ENCODE results near the gene RIBC1. TPM values are rescaled to one million over a fixed set of nuclear protein-coding genes. Genes with fewer than 3 reads are reported as not detected.
A peak's percentile ranks its signal among the peaks of the same experiment; 100 is the strongest.

RIBC1 gene
- total RNA-seq, 1 experiment from 2014 or later = 1.2 TPM

DNA sequence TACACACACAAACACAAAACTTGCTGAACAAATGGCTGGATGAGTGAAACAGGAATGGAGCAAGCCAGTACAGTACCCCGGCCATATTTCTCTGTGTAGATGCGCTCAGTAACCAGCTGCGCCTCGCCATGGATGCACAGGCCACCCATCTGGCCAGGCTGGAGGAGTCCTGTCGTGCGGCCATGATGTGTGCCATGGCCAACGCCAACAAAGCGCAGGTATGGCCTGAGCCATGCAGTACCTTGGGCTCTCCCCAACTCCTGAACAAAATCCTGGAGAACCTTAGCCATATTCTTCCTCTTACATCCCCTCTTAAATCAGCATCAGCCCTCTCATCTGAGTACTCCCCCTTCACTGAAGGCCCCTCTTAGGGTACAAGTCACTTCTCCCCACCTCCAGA is 7.1 kb downstream of the RIBC1 start:
- H3K9me3 Mint-ChIP-seq (ENCODE audit: low read depth, unreplicated experiment) = no peaks in the 10 kb centered on the region
- CTCF ChIA-PET = no interaction called here

DNA sequence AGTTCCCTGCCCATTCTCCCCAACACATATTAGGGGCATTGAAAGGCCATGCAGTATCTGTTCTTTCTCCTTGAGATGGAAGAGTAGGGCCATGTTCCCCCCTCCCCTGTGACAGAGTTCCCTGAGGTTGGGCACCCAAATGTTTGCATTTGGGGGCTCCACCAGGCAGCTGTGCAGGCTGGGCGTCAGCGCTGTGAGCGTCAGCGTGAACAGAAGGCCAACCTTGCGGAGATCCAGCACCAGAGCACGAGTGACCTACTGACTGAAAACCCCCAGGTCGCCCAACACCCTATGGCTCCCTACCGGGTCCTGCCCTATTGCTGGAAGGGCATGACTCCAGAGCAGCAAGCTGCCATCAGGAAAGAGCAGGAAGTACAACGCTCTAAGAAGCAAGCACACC is 7.6 kb downstream of the RIBC1 start:
- H3K27me3 Mint-ChIP-seq (ENCODE audit: unreplicated experiment) = no peaks in the 10 kb centered on the region
- CTCF ChIA-PET = no interaction called here
- no peak overlapping the region for H3K4me3 Mint-ChIP-seq (ENCODE audit: low read depth, unreplicated experiment)
- H3K27ac Mint-ChIP-seq (ENCODE audit: unreplicated experiment) = no peak overlapping the region
- H3K9me3 Mint-ChIP-seq (ENCODE audit: low read depth, unreplicated experiment) = no peaks in the 10 kb centered on the region
- intact Hi-C loops (cut with micrococcal nuclease; ENCODE audit: unreplicated experiment) = no loop called here
- peaks cover 9% of the 10 kb centered on the region for H3K4me1 Mint-ChIP-seq (ENCODE audit: low read depth, unreplicated experiment)
- TF ChIP-seq, protein P1, sequence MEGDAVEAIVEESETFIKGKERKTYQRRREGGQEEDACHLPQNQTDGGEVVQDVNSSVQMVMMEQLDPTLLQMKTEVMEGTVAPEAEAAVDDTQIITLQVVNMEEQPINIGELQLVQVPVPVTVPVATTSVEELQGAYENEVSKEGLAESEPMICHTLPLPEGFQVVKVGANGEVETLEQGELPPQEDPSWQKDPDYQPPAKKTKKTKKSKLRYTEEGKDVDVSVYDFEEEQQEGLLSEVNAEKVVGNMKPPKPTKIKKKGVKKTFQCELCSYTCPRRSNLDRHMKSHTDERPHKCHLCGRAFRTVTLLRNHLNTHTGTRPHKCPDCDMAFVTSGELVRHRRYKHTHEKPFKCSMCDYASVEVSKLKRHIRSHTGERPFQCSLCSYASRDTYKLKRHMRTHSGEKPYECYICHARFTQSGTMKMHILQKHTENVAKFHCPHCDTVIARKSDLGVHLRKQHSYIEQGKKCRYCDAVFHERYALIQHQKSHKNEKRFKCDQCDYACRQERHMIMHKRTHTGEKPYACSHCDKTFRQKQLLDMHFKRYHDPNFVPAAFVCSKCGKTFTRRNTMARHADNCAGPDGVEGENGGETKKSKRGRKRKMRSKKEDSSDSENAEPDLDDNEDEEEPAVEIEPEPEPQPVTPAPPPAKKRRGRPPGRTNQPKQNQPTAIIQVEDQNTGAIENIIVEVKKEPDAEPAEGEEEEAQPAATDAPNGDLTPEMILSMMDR (IDR thresholded peaks at IDR 0.05; ENCODE audit: unreplicated experiment) = no peak
- H3K36me3 Mint-ChIP-seq (ENCODE audit: insufficient read depth, unreplicated experiment) = peaks cover 21% of the 10 kb centered on the region
- no TSS peak for BruUV-seq (replicated peaks)
- DNase-seq = no peak

More for the DNA sequence above, 7.1 kb downstream of the RIBC1 start:
- no peak overlapping the region for H3K27ac Mint-ChIP-seq (ENCODE audit: unreplicated experiment)
- H3K36me3 Mint-ChIP-seq (ENCODE audit: insufficient read depth, unreplicated experiment) = peaks cover 19% of the 10 kb centered on the region
- intact Hi-C loops (cut with micrococcal nuclease; ENCODE audit: unreplicated experiment) = no loop called here
- DNase-seq = no peak
- H3K4me3 Mint-ChIP-seq (ENCODE audit: low read depth, unreplicated experiment) = no peak overlapping the region
- TF ChIP-seq, protein P1 (IDR thresholded peaks at IDR 0.05; ENCODE audit: unreplicated experiment) = no peak
- H3K4me1 Mint-ChIP-seq (ENCODE audit: low read depth, unreplicated experiment) = peaks cover 6% of the 10 kb centered on the region
- no TSS peak for BruUV-seq (replicated peaks)
- H3K27me3 Mint-ChIP-seq (ENCODE audit: unreplicated experiment) = no peaks in the 10 kb centered on the region

DNA sequence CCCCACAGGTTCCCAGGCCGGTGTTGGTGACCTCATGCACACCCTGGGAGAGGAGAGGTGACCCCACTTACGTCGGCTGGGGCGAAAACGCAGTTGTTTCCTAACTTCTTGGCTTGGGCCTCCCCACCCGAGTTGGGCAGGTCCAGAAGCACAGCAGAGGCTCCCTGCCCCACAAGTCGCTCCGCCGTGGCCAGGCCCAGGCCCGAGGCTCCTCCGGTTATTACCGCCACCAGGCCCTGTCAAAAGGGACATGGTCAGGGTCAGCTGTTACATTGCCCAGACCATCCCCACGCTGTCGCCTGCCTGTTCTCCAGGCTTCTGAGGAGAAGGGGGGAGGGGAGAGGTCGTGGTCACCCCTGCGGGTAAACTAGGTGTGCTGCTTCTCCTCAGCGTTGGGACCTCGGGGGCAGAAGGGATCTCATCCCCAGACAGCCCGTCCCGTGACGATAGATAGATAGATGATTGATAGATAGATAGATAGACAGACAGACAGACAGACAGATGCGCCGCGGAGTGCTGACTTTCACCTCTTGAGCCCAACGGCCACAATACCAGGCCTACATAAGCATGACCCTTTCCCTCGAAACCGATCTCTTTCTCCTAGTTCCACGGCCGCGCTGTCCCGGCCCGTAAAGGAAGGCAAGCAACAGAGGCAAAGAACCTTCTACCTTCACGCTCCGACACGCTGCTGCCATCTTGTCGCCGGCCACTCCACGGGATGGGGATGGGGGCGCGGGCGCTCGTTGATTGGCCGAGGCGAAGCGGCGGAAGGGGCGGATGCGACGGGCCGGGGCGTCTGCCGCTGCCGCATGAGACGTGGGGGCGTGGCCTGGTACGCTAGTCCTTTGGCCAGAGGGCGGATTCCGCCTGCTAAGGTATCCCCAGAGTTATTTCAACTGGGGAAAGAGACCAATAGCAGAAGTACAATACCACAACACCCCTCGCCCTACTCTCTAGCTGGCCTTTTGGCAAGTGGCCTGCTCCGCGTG is 11.3 kb downstream of the RIBC1 start, which contains the start of gene HSD17B10:
HSD17B10 (minus strand) TSS at position 720 of the 989 bp plus-strand sequence; CDS start at position 695, 25 bp downstream.
- Mint-ChIP-seq H3K27me3 (ENCODE audit: unreplicated experiment) (peaks cover 11% of the 10 kb centered on the region), H3K36me3 (ENCODE audit: insufficient read depth, unreplicated experiment) (peaks cover 24% of the 10 kb centered on the region), H3K9me3 (ENCODE audit: low read depth, unreplicated experiment) (no peaks in the 10 kb centered on the region), H3K4me1 (ENCODE audit: low read depth, unreplicated experiment) (peaks cover 9% of the 10 kb centered on the region), H3K27ac (ENCODE audit: unreplicated experiment) (peak within 1 kb of the TSS; percentile 87), H3K4me3 (ENCODE audit: low read depth, unreplicated experiment) (peak within 1 kb of the TSS; percentile 88)
- TF ChIP-seq, protein P1 (IDR thresholded peaks at IDR 0.05; ENCODE audit: unreplicated experiment) = no peak
- peak; percentile 93 for DNase-seq
- no TSS peak for BruUV-seq (replicated peaks)
- intact Hi-C loops (cut with micrococcal nuclease; ENCODE audit: unreplicated experiment) = no loop called here
- CTCF ChIA-PET = no interaction called here

GRCh38 chrX:53435997-53436396 is 13.3 kb downstream of the RIBC1 start:
- Mint-ChIP-seq H3K4me1 (ENCODE audit: low read depth, unreplicated experiment) (peaks cover 18% of the 10 kb centered on the region), H3K27me3 (ENCODE audit: unreplicated experiment) (peaks cover 18% of the 10 kb centered on the region), H3K9me3 (ENCODE audit: low read depth, unreplicated experiment) (no peaks in the 10 kb centered on the region), H3K4me3 (ENCODE audit: low read depth, unreplicated experiment) (no peak overlapping the region), H3K36me3 (ENCODE audit: insufficient read depth, unreplicated experiment) (peaks cover 32% of the 10 kb centered on the region), H3K27ac (ENCODE audit: unreplicated experiment) (no peak overlapping the region)
- no TSS peak for BruUV-seq (replicated peaks)
- CTCF ChIA-PET = interaction anchor here (0.7 to 1.2 kb wide), 4 partner anchors 10 to 123 kb away, joined by 4 to 9 read pairs (median 5); partner anchors contain the start of genes RIBC1 and SMC1A
- TF ChIP-seq, protein P1 (IDR thresholded peaks at IDR 0.05; ENCODE audit: unreplicated experiment) = peak; percentile 53
- peak; percentile 70 for DNase-seq
- intact Hi-C loops (cut with micrococcal nuclease; ENCODE audit: unreplicated experiment) = no loop called here

Measured in Calu3 (cell line).